ENCODE measurements around the gene GOLGA7B. TPM values are rescaled to one million over a fixed set of nuclear protein-coding genes. Genes with fewer than 3 reads are reported as not detected.
A peak's percentile ranks its signal among the peaks of the same experiment; 100 is the strongest.

Gene GOLGA7B
- total RNA-seq, 1 experiment from 2014 or later: 1.5 TPM

GRCh38 chr10:97882142-97883091 lies 32.8 kb downstream of the GOLGA7B start:
- TF ChIP-seq POLR2AphosphoS5 (IDR thresholded peaks at IDR 0.05; ENCODE audit: low read depth, low read length): peak; percentile 34; the same call in 1 of the 2 replicates
- TF ChIP-seq TCF7L2 (IDR thresholded peaks at IDR 0.05; ENCODE audit: low read depth, low read length): no peak
- BruUV-seq (replicated peaks): no TSS peak
- no peaks in the 10 kb centered on the region for H3K36me3 ChIP-seq (ENCODE audit: control insufficient read depth, insufficient read depth, low read length)
- no peaks in the 10 kb centered on the region for H3K27me3 ChIP-seq (ENCODE audit: control insufficient read depth, insufficient read depth, low read length)
- no peak overlapping the region for H3K27ac ChIP-seq (ENCODE audit: low read length)
- POLR2A ChIA-PET: no interaction called here
- no peaks in the 10 kb centered on the region for H3K9me3 ChIP-seq (ENCODE audit: control insufficient read depth, insufficient read depth, low read depth, low read length)
- intact Hi-C loops (cut with micrococcal nuclease; ENCODE audit: unreplicated experiment) (no loop called here), in situ Hi-C loops (cut with HindIII; ENCODE audit: low pct_unique_long_range_greater_than_20kb, low sequenced_read_pairs) (no loop called here)
- H3K4me3 ChIP-seq (ENCODE audit: low read depth in 2 of 2, low read length in 2 of 2): no peak overlapping the region
- DNase-seq (ENCODE audit: low read depth, low spot score) (peak; percentile 69), ATAC-seq (peak; percentile 89)
- peaks cover 13% of the 10 kb centered on the region for H3K4me1 ChIP-seq (ENCODE audit: control insufficient read depth, insufficient read depth, low read length)
- CTCF ChIA-PET: no interaction called here

GRCh38 chr10:97883092-97883485 lies 33.4 kb downstream of the GOLGA7B start:
- peak; percentile 2; the same call in 1 of the 2 replicates for ATAC-seq
- Histone ChIP-seq H3K36me3 (ENCODE audit: control insufficient read depth, insufficient read depth, low read length) (no peaks in the 10 kb centered on the region), H3K9me3 (ENCODE audit: control insufficient read depth, insufficient read depth, low read depth, low read length) (no peaks in the 10 kb centered on the region), H3K4me1 (ENCODE audit: control insufficient read depth, insufficient read depth, low read length) (peaks cover 13% of the 10 kb centered on the region), H3K27ac (ENCODE audit: low read length) (no peak overlapping the region), H3K4me3 (ENCODE audit: low read depth in 2 of 2, low read length in 2 of 2) (no peak overlapping the region), H3K27me3 (ENCODE audit: control insufficient read depth, insufficient read depth, low read length) (no peaks in the 10 kb centered on the region)
- intact Hi-C loops (cut with micrococcal nuclease; ENCODE audit: unreplicated experiment) (no loop called here), in situ Hi-C loops (cut with HindIII; ENCODE audit: low pct_unique_long_range_greater_than_20kb, low sequenced_read_pairs) (no loop called here)
- BruUV-seq (replicated peaks): no TSS peak
- POLR2A ChIA-PET: no interaction called here
- CTCF ChIA-PET: no interaction called here
- DNase-seq (ENCODE audit: low read depth, low spot score): no peak
- no peak for TF ChIP-seq SIN3A (IDR thresholded peaks at IDR 0.05; ENCODE audit: borderline replicate concordance, insufficient read depth, low read depth, low read length)
- TF ChIP-seq POLR2AphosphoS5 (IDR thresholded peaks at IDR 0.05; ENCODE audit: low read depth, low read length): no peak
- no peak for TF ChIP-seq TCF7L2 (IDR thresholded peaks at IDR 0.05; ENCODE audit: low read depth, low read length)
- TF ChIP-seq REST (IDR thresholded peaks at IDR 0.05; ENCODE audit: insufficient read depth in 1 of 2, low read depth in 2 of 2, low read length in 1 of 2): no peak

GRCh38 chr10:97886286-97886685 lies 36.6 kb downstream of the GOLGA7B start:
- no peak for TF ChIP-seq POLR2AphosphoS5 (IDR thresholded peaks at IDR 0.05; ENCODE audit: low read depth, low read length)
- TF ChIP-seq CTCF (IDR thresholded peaks at IDR 0.05): no peak
- no peak for TF ChIP-seq SIN3A (IDR thresholded peaks at IDR 0.05; ENCODE audit: borderline replicate concordance, insufficient read depth, low read depth, low read length)
- no peak for TF ChIP-seq TCF7L2 (IDR thresholded peaks at IDR 0.05; ENCODE audit: low read depth, low read length)
- TF ChIP-seq REST (IDR thresholded peaks at IDR 0.05; ENCODE audit: insufficient read depth in 1 of 2, low read depth in 2 of 2, low read length in 1 of 2): no peak
- intact Hi-C loops (cut with micrococcal nuclease; ENCODE audit: unreplicated experiment): no loop called here
- H3K27ac ChIP-seq (ENCODE audit: low read length): no peak overlapping the region
- BruUV-seq (replicated peaks): no TSS peak
- H3K4me1 ChIP-seq (ENCODE audit: control insufficient read depth, insufficient read depth, low read length): peaks cover 16% of the 10 kb centered on the region
- ChIA-PET POLR2A (interaction anchor here (0.6 kb wide), 1 partner anchor 80 kb away, joined by 3 read pairs; no protein-coding TSS in a partner anchor), CTCF (no interaction called here)
- H3K27me3 ChIP-seq (ENCODE audit: control insufficient read depth, insufficient read depth, low read length): no peaks in the 10 kb centered on the region
- ATAC-seq (no peak), DNase-seq (ENCODE audit: low read depth, low spot score) (no peak)
- no peaks in the 10 kb centered on the region for H3K9me3 ChIP-seq (ENCODE audit: control insufficient read depth, insufficient read depth, low read depth, low read length)
- H3K36me3 ChIP-seq (ENCODE audit: control insufficient read depth, insufficient read depth, low read length): no peaks in the 10 kb centered on the region
- no peak overlapping the region for H3K4me3 ChIP-seq (ENCODE audit: low read depth in 2 of 2, low read length in 2 of 2)
- in situ Hi-C loops (cut with HindIII; ENCODE audit: low pct_unique_long_range_greater_than_20kb, low sequenced_read_pairs): no loop called here
